ENCODE results near the gene PROSER1. TPM values are rescaled to one million over a fixed set of nuclear protein-coding genes. Genes with fewer than 3 reads are reported as not detected.
A peak's percentile ranks its signal among the peaks of the same experiment; 100 is the strongest.
"Not testable (repeated sequence)": the region's sequence is repeated elsewhere in the genome, so short reads cannot be mapped to it uniquely, and the experiment has no call there.

PROSER1 gene
- polyA plus RNA-seq, result 10 to 100 TPM in 1 of 3 donors, 1 to 10 TPM in 2; 5.4 to 19.7 (median 6.8) TPM

DNA sequence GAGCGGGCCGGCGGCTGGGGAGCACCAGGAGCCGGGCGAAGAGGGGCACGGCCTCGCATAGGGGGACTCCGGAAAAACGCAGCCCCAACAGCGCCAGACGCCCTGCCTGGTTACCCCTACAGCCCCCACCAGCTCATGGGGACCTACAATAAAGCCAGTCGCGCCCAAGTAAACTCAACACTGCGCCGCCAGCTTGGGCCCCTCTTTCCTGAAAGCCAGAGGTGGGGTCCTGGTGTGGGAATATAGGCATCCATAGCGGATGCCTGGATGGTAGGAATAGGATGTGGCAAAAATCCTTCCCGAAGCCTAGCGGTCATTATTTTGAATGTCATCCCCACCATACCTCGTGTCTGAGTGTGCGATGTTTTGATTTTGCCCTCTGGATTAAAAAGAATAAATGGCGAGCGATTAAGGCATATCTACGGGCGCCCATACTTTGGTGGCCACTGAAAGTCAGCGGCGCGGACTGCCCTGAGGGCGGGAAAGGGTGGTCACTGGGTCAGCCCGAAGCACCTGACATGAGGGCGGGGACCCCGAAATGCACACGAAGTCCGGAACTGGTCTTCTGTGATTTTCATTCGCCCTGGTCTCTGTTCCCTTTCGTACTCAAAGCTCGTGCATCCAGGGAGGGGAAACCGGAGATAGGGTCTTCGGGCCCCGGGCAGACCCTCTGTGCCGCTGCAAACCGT is at the start of gene PROSER1, which contains the start of gene NHLRC3:
PROSER1 (minus strand) TSS at position 210 of the 689 bp plus-strand sequence. CDS start 847 bp downstream, outside the sequence.
NHLRC3 (plus strand) TSS at position 577 of the 689 bp plus-strand sequence. CDS start 184 bp downstream, outside the sequence.
- no peaks in the 10 kb centered on the region for H3K9me3 Mint-ChIP-seq
- peak; percentile 91 to 93 (median 92) for DNase-seq
- H3K4me1 Mint-ChIP-seq, result peaks cover 60 to 77% of the 10 kb centered on the region in 2 donors
- peak within 1 kb of the TSS; percentile 96 to 99 (median 98) for H3K27ac Mint-ChIP-seq
- peaks cover 0 to 4% (median 0%) of the 10 kb centered on the region in 3 donors for H3K36me3 Mint-ChIP-seq
- H3K4me3 Mint-ChIP-seq, result peak within 1 kb of the TSS; percentile 95 to 99 (median 96)
- H3K27me3 Mint-ChIP-seq (ENCODE audit: low read depth in 3 of 3), result peaks cover 4 to 15% (median 11%) of the 10 kb centered on the region in 3 donors

DNA sequence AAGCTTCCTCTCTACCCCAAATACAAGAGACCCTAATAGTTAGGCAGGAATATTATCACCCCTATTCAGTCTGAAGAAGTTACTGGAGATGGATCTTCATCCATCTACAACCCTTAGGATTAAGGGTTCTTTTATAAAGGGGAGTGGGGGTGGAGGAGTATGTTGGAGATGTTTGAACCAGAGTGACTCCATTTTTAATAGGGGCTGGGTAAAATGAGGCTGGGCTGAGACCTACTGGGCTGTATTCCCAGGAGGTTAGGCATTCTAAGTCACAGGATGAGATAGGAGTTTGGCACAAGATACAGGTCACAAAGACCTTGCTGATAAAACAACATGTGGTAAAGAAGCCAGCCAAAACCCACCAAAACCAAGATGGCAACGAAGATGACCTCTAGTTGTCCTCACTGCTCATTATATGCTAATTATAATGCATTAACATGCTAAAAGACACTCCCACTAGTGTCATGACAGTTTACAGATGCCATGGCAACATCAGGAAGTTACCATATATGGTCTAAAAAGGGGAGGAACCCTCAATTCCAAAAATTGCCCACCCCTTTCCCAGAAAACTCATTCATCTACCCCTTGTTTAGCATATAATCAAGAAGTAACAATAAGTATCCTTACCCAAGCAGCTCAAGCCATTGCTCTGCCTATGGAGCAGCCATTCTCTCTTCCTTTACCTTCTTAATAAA is 48.5 kb upstream of the PROSER1 start:
- H3K27me3 Mint-ChIP-seq (ENCODE audit: low read depth in 3 of 3); H3K27ac Mint-ChIP-seq; H3K9me3 Mint-ChIP-seq; H3K36me3 Mint-ChIP-seq; DNase-seq; H3K4me1 Mint-ChIP-seq; H3K4me3 Mint-ChIP-seq: not testable (repeated sequence)

DNA sequence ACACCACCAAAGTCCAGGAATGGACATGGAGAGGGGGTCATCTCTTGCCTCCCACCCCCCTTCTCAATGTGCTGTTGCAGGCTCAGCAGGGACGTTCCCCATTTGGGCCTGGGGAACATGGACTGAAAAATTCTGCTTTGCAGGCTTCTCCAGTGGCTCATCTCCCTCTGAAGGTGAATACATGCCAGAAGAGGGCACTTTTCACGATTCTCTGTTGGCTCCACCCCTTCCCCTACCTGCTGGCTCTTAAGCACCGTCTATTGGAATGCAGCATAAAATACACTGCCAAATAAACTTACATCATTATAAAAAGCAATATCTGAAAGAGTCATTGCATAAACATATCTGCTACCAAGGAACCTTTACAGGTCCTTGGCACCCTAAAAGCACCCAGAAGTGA is 36.1 kb upstream of the PROSER1 start:
- peaks cover 0 to 32% (median 9%) of the 10 kb centered on the region in 6 donors for H3K9me3 Mint-ChIP-seq
- DNase-seq, result no peak
- no peak overlapping the region for H3K27ac Mint-ChIP-seq
- peaks cover 2 to 23% (median 8%) of the 10 kb centered on the region in 3 donors for H3K27me3 Mint-ChIP-seq (ENCODE audit: low read depth in 3 of 3)
- H3K4me3 Mint-ChIP-seq, result no peak overlapping the region
- no peaks in the 10 kb centered on the region for H3K36me3 Mint-ChIP-seq
- H3K4me1 Mint-ChIP-seq, result no peaks in the 10 kb centered on the region

DNA sequence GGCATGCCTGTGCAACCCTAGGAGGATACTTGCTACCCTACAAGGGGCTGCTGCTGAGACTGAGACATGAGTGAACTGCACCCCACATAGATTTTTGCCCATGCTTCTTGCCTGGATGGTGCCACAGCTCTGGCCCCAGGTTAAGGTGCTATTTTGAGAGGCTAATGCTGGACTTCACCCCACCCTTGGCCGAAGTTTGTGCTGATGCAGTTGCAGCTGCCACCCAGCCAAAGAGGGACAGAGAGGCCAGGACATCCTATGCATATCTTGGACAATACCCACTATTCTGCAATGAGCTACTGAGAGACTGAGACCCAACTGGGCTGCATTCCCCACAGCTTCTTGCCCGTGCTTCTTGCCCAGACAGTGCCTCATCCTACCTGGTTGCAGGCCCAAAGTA is 35.0 kb upstream of the PROSER1 start:
- no peak overlapping the region for H3K4me3 Mint-ChIP-seq

DNA sequence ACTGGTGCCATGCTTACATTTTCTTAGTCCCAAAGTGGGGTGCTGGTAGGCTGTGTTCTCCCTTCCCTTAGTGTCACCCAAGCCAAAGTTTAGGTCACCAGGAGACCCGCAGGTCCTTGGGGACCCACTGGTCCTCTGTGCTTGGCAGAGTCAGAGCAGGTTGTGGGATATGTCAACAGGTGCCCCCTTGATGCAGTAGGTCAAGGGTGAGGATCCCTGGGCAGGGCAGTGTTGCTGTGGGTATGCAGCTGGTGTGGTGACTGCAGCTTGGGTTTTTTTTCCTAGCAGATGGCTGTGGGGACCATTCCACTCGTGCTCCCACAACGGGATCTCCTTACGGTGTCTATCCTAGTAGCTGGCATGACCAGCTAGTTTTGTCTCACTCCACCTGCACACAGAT is 24.1 kb upstream of the PROSER1 start:
- no peak for DNase-seq
- Mint-ChIP-seq H3K9me3 (no peaks in the 10 kb centered on the region), H3K36me3 (peaks cover 8 to 14% (median 11%) of the 10 kb centered on the region in 3 donors), H3K27ac (no peak overlapping the region), H3K27me3 (ENCODE audit: low read depth in 3 of 3) (no peaks in the 10 kb centered on the region), H3K4me1 (peaks cover 11 to 43% of the 10 kb centered on the region in 2 donors), H3K4me3 (no peak overlapping the region)

More for the DNA sequence above, 35.0 kb upstream of the PROSER1 start:
- Mint-ChIP-seq H3K27ac (no peak overlapping the region), H3K36me3 (peaks cover 0 to 2% (median 2%) of the 10 kb centered on the region in 3 donors), H3K9me3 (peaks cover 0 to 32% (median 9%) of the 10 kb centered on the region in 6 donors), H3K27me3 (ENCODE audit: low read depth in 3 of 3) (peaks cover 2 to 20% (median 8%) of the 10 kb centered on the region in 3 donors), H3K4me1 (no peaks in the 10 kb centered on the region)
- DNase-seq, result no peak

DNA sequence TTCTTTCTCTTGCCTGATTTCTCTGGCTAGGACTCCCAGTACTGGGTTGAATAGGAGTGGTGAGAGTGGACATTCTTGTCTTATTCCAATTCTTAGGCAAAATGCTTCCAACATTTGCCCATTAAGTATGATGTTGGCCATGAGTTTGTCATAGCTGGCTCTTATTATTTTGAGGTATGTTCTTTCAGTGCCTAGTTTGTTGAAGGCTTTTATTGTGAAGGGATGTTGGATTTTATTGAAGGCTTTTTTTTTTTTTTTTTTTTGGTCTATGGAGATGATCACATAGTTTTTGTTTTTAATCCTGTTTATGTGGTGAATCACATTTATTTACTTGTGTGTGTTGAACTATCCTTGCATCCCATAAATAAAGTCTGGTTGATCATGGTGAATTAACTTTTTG is 20.2 kb upstream of the PROSER1 start:
- H3K36me3 Mint-ChIP-seq, result peaks cover 13 to 21% (median 20%) of the 10 kb centered on the region in 3 donors
- peaks cover 0 to 1% (median 0%) of the 10 kb centered on the region in 3 donors for H3K27me3 Mint-ChIP-seq (ENCODE audit: low read depth in 3 of 3)
- no peak overlapping the region for H3K27ac Mint-ChIP-seq
- H3K9me3 Mint-ChIP-seq, result peaks cover 0 to 2% (median 0%) of the 10 kb centered on the region in 6 donors
- DNase-seq, result no peak
- H3K4me3 Mint-ChIP-seq, result no peak overlapping the region
- peaks cover 16 to 57% of the 10 kb centered on the region in 2 donors for H3K4me1 Mint-ChIP-seq

DNA sequence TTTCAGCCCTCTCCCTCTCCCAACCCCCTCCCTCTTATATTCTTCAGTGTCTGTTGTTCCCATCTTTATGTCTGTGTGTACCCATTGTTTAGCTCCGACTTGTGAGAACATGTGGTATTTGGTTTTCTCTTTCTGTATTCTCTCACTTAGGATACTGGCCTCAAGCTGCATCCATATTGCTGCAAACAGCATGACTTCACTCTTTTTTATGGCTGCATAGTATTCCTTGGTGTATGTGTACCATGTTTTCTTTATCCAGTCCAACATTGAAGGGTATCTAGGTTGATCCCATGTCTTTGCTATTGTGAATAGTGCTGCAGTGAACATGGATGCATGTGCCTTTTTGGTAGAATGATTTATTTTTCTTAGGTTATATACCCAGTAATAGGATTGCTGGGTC is 18.1 kb upstream of the PROSER1 start:
- H3K4me1 Mint-ChIP-seq, result peaks cover 16 to 57% of the 10 kb centered on the region in 2 donors
- peak overlapping the region in 1 of 5 donors; percentile 38 for H3K4me3 Mint-ChIP-seq
- H3K36me3 Mint-ChIP-seq, result peaks cover 8 to 24% (median 20%) of the 10 kb centered on the region in 3 donors
- H3K27ac Mint-ChIP-seq, result no peak overlapping the region
- H3K9me3 Mint-ChIP-seq, result peaks cover 0 to 2% (median 0%) of the 10 kb centered on the region in 6 donors
- H3K27me3 Mint-ChIP-seq (ENCODE audit: low read depth in 3 of 3), result peaks cover 0 to 1% (median 0%) of the 10 kb centered on the region in 3 donors
- no peak for DNase-seq

DNA sequence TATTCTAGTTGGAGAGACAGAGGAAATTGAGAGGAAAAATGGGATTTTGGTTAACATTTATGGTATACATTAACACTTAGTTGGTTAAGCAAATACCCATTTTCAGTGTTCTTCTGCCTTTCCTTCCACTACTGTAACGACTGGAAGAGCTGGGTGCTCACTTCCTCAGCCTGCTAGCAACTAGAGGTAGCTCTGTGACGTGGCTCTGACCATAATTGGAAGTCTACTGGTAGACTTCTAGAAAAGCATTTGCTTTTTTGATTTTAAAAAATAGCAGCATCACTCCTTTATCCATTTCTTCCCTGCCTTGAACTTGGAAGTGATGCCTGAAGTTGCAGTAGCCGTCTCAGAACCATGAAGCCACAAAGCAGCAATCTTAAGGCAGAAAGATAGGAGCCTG is 16.2 kb upstream of the PROSER1 start:
- H3K36me3 Mint-ChIP-seq, result peaks cover 5 to 21% (median 14%) of the 10 kb centered on the region in 3 donors
- peaks cover 9 to 40% of the 10 kb centered on the region in 2 donors for H3K4me1 Mint-ChIP-seq
- peaks cover 0 to 2% (median 0%) of the 10 kb centered on the region in 6 donors for H3K9me3 Mint-ChIP-seq
- no peak overlapping the region for H3K4me3 Mint-ChIP-seq
- DNase-seq, result no peak
- H3K27me3 Mint-ChIP-seq (ENCODE audit: low read depth in 3 of 3), result peaks cover 0 to 1% (median 0%) of the 10 kb centered on the region in 3 donors
- no peak overlapping the region for H3K27ac Mint-ChIP-seq

DNA sequence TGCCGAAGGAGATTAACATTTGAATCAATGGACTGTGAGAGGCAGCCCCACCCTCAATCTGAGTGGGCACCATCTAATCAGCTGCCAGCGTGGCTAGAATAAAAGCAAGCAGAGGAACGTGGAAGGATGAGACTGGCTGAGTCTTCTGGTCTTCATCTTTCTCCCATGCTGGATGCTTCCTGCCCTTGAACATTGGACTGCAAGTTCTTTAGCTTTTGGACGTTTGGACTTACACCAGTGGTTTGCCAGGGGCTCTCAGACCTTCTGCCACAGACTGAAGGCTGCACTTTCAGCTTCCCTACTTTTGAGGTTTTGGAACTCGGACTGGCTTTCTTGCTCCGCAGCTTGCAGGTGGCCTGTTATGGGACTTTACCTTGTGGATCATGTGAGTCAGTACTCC is 15.1 kb upstream of the PROSER1 start:
- Mint-ChIP-seq H3K27me3 (ENCODE audit: low read depth in 3 of 3) (peaks cover 0 to 1% (median 0%) of the 10 kb centered on the region in 3 donors), H3K27ac (no peak overlapping the region), H3K36me3 (peaks cover 5 to 26% (median 16%) of the 10 kb centered on the region in 3 donors)

DNA sequence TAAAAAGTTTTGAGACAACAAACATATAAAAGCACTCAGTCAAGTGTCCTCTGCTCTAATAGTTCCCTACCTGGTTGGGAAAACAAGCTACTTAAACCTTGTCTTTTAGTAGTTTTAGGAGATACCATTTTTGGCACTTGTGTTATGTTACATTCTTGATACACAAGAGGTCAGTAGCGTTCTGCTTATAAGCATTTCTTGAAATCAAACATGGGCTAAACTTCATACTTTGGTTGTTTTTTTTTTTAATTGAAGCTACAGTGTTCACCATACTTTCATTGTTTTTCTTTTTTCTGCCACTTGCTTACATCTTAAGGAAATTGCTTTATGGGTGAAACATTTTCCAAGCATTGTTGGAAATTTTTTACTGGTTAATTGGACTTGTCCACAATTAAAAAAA is 13.3 kb upstream of the PROSER1 start:
- no peak overlapping the region for H3K4me3 Mint-ChIP-seq
- DNase-seq, result no peak
- no peak overlapping the region for H3K27ac Mint-ChIP-seq
- H3K36me3 Mint-ChIP-seq, result peaks cover 5 to 24% (median 14%) of the 10 kb centered on the region in 3 donors
- H3K27me3 Mint-ChIP-seq (ENCODE audit: low read depth in 3 of 3), result no peaks in the 10 kb centered on the region
- H3K4me1 Mint-ChIP-seq, result peaks cover 6 to 15% of the 10 kb centered on the region in 2 donors
- H3K9me3 Mint-ChIP-seq, result peaks cover 0 to 2% (median 0%) of the 10 kb centered on the region in 6 donors

More for the DNA sequence above, 15.1 kb upstream of the PROSER1 start:
- no peak for DNase-seq
- Mint-ChIP-seq H3K4me1 (peaks cover 9 to 28% of the 10 kb centered on the region in 2 donors), H3K9me3 (peaks cover 0 to 2% (median 0%) of the 10 kb centered on the region in 6 donors), H3K4me3 (no peak overlapping the region)

DNA sequence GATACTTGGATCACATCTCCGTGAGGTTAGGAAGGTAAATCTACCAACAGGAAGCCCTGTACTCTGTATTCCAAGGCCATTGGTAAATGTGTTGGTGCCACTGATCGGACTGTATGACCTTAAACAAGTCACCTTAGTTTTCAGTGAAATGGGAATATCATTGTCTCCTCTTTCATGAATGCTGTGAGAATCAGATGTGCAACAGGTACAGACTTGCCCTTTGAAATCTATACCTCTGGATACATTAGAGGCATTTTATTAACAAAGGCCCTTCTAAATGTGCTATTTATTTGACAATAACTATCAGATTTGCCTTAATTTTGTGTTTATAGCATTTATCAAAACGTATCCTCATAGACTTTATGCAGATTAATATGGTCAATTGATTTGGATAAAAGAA is 11.4 kb upstream of the PROSER1 start:
- Mint-ChIP-seq H3K36me3 (peaks cover 8 to 33% (median 12%) of the 10 kb centered on the region in 3 donors), H3K27ac (peak overlapping the region in 1 of 6 donors; percentile 57), H3K4me3 (no peak overlapping the region), H3K27me3 (ENCODE audit: low read depth in 3 of 3) (no peaks in the 10 kb centered on the region), H3K9me3 (no peaks in the 10 kb centered on the region), H3K4me1 (peaks cover 5 to 11% of the 10 kb centered on the region in 2 donors)
- DNase-seq, result no peak

DNA sequence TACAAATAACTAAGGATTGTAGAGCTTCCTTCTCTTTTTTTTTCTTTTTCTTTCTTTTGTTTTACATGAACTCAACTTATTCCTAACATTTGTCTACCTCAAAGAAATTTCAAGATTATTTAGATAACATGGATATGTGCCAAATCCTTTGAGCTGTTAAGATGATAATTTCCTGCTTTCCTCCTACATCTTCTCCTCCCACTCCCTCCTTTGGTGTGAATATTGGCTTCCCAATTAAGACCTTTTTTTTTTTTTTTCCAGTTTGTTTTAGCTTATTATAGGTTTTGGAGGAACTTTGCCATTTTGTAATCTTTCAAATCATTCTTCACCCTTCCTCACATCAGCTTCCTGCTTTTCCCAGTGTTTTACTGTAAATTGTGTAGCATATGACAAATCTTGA is 10.9 kb upstream of the PROSER1 start:
- Mint-ChIP-seq H3K27ac (peak overlapping the region in 1 of 6 donors; percentile 57), H3K36me3 (peaks cover 8 to 37% (median 17%) of the 10 kb centered on the region in 3 donors), H3K4me1 (peaks cover 2 to 6% of the 10 kb centered on the region in 2 donors), H3K4me3 (no peak overlapping the region), H3K9me3 (no peaks in the 10 kb centered on the region), H3K27me3 (ENCODE audit: low read depth in 3 of 3) (no peaks in the 10 kb centered on the region)
- no peak for DNase-seq

DNA sequence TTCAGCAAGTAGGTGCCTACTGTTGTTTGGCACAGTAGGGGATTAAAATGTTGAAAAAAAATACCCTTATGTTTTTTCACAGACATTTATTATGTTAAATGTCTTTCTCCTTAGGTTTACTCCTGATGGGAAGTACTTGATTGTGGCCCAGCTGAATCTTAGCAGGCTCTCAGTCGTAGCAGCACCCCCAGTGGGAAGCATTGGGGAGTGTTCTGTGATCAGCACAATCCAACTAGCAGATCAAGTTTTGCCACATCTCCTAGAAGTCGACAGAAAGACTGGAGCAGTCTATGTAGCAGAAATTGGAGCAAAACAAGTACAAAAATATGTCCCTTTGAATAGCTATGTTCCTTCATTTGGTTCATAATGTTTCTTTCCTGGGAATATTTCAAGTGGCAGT is 9.7 kb upstream of the PROSER1 start:
- H3K4me1 Mint-ChIP-seq, result peaks cover 2 to 5% of the 10 kb centered on the region in 2 donors

DNA sequence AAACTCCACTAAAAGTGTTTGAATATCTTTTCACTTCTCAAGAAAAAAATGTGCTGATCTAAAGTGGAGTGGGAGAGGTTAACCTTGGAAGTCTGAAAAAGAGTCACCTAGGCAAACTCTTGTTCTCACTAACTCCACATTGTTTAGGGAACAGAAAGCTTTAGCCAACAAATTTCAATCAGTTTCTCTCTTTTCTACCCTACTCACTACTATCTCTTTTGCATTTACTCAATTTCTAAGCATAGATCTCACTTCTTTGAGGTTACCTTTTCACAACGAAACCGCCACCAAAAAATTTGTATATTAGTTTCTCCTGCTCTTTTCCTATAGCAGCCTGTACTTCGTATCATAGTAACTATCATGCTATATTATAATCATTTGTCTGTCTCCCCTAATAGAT is 6.6 kb upstream of the PROSER1 start:
- Mint-ChIP-seq H3K36me3 (peaks cover 8 to 32% (median 17%) of the 10 kb centered on the region in 3 donors), H3K27me3 (ENCODE audit: low read depth in 3 of 3) (no peaks in the 10 kb centered on the region), H3K4me1 (peaks cover 10 to 20% of the 10 kb centered on the region in 2 donors), H3K9me3 (no peaks in the 10 kb centered on the region), H3K27ac (no peak overlapping the region), H3K4me3 (no peak overlapping the region)
- no peak for DNase-seq

More for the DNA sequence above, 9.7 kb upstream of the PROSER1 start:
- DNase-seq, result no peak
- Mint-ChIP-seq H3K27me3 (ENCODE audit: low read depth in 3 of 3) (no peaks in the 10 kb centered on the region), H3K9me3 (no peaks in the 10 kb centered on the region), H3K27ac (no peak overlapping the region), H3K36me3 (peaks cover 6 to 36% (median 17%) of the 10 kb centered on the region in 3 donors), H3K4me3 (no peak overlapping the region)

All from immature natural killer cell (primary cell).